ENCODE measurements around the gene E2F7. TPM values are rescaled to one million over a fixed set of nuclear protein-coding genes. Genes with fewer than 3 reads are reported as not detected.

Gene E2F7
- total and polyA plus RNA-seq, 2 of the 4 experiments (the other 2 are of a cell fraction): 6.0 to 8.1 TPM

GRCh38 chr12:77072833-77073495, 7.6 kb upstream of the E2F7 start:
- Histone ChIP-seq H4K5ac (ENCODE audit: low read depth, low read length) (no peak overlapping the region), H3K56ac (ENCODE audit: extremely low read depth, insufficient read depth, low read length) (no peak overlapping the region), H3K27ac (ENCODE audit: insufficient read depth, low read length) (no peak overlapping the region), H3K4ac (ENCODE audit: low read depth, low read length) (no peak overlapping the region), H3K79me1 (ENCODE audit: low read depth in 1 of 2, low read length in 2 of 2) (no peaks in the 10 kb centered on the region), H3K9me3 (ENCODE audit: control insufficient read depth, insufficient read depth, low read length) (no peaks in the 10 kb centered on the region), H2BK120ac (ENCODE audit: low read depth, low read length) (no peak overlapping the region), H3K9ac (ENCODE audit: low read depth, low read length) (no peak overlapping the region), H2BK5ac (ENCODE audit: low read depth, low read length, poor library complexity, severe bottlenecking) (no peak overlapping the region), H3K27me3 (ENCODE audit: control insufficient read depth, insufficient read depth, low read length) (no peaks in the 10 kb centered on the region; the same call in 1 of the 2 replicates), H4K8ac (ENCODE audit: low read depth in 2 of 2, low read length in 2 of 2) (no peak overlapping the region), H2BK20ac (ENCODE audit: low read depth, low read length) (no peak overlapping the region), H3K9me1 (ENCODE audit: insufficient read depth, low read length) (no peaks in the 10 kb centered on the region), H3K4me3 (ENCODE audit: insufficient read depth, low read depth, low read length) (no peak overlapping the region), H2AK9ac (replicated peaks; ENCODE audit: low read depth, low read length, poor library complexity) (no peak overlapping the region), H3K4me2 (ENCODE audit: low read depth, low read length) (no peak overlapping the region), H3K14ac (replicated peaks; ENCODE audit: low read depth, low read length) (0 out of 2 replicates have a peak overlapping the region, but pooled peaks have one; percentile 39), H4K20me1 (ENCODE audit: insufficient read depth, low read length) (no peaks in the 10 kb centered on the region), H2BK15ac (ENCODE audit: low read depth, low read length) (no peak overlapping the region), H3K18ac (ENCODE audit: low read depth, low read length) (no peak overlapping the region), H3K4me1 (ENCODE audit: control insufficient read depth, insufficient read depth, low read length) (peaks cover 2% of the 10 kb centered on the region; the same call in 1 of the 2 replicates), H3K36me3 (ENCODE audit: control insufficient read depth, insufficient read depth, low read length) (no peaks in the 10 kb centered on the region), H3K23ac (ENCODE audit: low read depth, low read length) (no peak overlapping the region), H2AK5ac (ENCODE audit: low read depth, low read length) (0 out of 2 replicates have a peak overlapping the region, but pooled peaks have one; percentile 15), H2AFZ (replicated peaks; ENCODE audit: low read length, poor library complexity) (no peak overlapping the region), H4K91ac (ENCODE audit: insufficient read depth, low read depth, low read length) (no peak overlapping the region)
- intact Hi-C loops (cut with micrococcal nuclease): no loop called here
- ATAC-seq (ENCODE audit: low read depth): no peak
- TF ChIP-seq CHD1 (IDR thresholded peaks at IDR 0.05; ENCODE audit: low read depth, low read length) (no peak), RAD21 (IDR thresholded peaks at IDR 0.05; ENCODE audit: low read length) (no peak), ELK1 (IDR thresholded peaks at IDR 0.05; ENCODE audit: borderline replicate concordance, low read depth, low read length) (no peak), MAFK (IDR thresholded peaks at IDR 0.05; ENCODE audit: low read depth, low read length) (no peak), RFX5 (IDR thresholded peaks at IDR 0.05; ENCODE audit: low read depth, low read length) (no peak), CTCF (conservative IDR thresholded peaks at IDR 0.05; ENCODE audit: low read depth, low read length) (no peak), FOS (IDR thresholded peaks at IDR 0.05; ENCODE audit: low read depth, low read length) (no peak), USF2 (IDR thresholded peaks at IDR 0.05; ENCODE audit: low read depth, low read length) (no peak), MAZ (IDR thresholded peaks at IDR 0.05; ENCODE audit: borderline replicate concordance, low read depth, low read length) (no peak), SMC3 (IDR thresholded peaks at IDR 0.05; ENCODE audit: low read depth, low read length) (no peak), NFE2L2 (IDR thresholded peaks at IDR 0.05; ENCODE audit: low read depth, low read length) (no peak), MXI1 (IDR thresholded peaks at IDR 0.05; ENCODE audit: borderline replicate concordance, low read depth, low read length) (no peak), POLR2A (IDR thresholded peaks at IDR 0.05; ENCODE audit: low read depth, low read length) (no peak), RCOR1 (IDR thresholded peaks at IDR 0.05; ENCODE audit: insufficient replicate concordance, low read length) (no peak), BHLHE40 (IDR thresholded peaks at IDR 0.05; ENCODE audit: low read depth, low read length) (no peak)
- in situ Hi-C loops (cut with MboI; ENCODE audit: low sequenced_read_pairs): loop anchor here (25.0 kb wide), 1 partner anchor 864 kb away; no protein-coding TSS in a partner anchor
- ChIA-PET CTCF (no interaction called here), POLR2A (ENCODE audit: unreplicated experiment) (no interaction called here)
- dilution Hi-C loops (cut with HindIII; ENCODE audit: low sequenced_read_pairs, unreplicated experiment): no loop called here
- DNase-seq: no peak
- no TSS peak for BruUV-seq (replicated peaks)
- WGBS, 2 experiments (ENCODE audit: extremely low coverage in 2 of 2, insufficient read length in 1 of 2): no CpG with 5 or more reads among the region's 3 CpGs

Data from IMR-90 (cell line).